ENCODE results near the gene PDX1.

The PDX1 gene

DNA sequence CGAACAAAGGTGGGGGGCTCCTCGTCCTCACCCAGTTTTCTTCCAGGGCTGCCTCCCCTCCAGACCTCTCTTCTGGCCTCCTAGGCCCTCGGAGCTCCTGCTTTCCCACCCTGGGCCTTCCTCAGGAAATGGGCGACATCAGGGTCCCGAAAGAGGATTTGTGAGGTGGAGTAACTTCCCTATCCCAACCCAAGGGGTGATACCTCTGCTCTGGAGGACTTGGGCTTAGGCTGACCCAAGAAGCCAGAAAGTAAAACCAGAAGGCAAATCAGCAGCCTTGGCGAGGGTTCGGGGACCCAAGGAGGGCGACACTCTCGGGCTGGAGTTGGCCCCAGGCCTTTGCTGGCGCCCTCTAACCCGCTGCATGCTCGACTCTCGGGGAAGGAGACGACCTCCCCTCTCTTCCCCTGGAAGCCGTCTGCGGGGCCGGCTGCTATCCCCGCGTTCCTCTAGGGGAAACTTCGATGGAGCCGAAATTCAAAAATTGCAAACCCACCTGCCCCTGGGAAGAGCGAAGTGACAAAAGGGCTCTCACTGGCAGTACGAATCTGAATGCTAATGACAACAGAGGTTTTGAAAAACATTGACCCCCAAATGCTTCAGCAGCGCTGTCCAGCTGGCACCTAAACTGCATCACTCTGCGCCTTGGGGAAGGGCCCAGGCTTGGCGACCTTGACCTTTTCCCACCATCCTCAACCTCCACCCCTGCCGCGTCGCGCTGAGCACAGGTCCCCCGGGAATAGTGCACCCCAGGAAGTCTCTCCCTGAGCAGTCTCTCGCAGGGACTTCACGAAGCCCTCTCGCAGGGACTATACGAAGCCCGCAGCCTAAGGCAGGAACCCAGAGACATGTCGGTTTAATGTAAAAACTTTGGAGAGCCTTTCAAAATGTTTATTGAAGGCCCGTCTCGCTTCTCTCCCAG, 2.4 kb downstream of the PDX1 start:
- in situ Hi-C loops (cut with HindIII; ENCODE audit: low sequenced_read_pairs) = no loop called here

DNA sequence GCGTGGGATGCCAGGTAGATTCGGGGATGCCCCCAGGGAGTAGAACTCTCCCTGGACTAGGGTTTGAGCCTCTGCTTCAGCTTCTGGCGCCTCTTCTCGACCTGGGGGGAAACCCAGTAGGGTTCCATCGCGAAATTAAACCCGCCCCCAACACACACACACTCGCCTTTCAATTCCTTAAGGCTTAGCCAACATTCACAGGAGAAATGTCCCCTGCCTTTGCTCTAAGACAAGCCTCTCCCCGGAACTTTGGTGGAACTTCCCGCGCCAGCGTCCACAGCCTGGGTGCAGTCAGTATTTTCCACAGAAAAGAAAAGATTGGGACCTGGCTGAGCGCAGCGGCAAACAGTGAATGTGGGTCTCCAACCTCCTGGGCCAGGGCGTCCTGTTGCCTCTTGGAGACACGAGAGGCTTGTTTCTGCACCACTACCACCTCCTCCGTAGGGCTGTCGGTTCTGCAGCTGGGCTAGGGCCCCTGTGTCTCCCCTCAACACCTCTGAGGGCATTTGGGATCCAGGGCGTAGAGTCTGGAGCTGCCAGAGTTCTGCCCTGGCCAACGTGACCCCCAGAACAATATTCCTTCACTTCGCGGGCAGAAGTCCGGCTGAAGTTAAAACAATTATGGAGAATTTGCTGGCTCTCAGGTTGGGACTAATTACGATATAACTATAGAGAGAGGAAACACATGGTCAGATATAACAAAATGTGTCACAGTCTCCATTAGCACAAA, 3.2 kb downstream of the PDX1 start:
- in situ Hi-C loops (cut with HindIII; ENCODE audit: low sequenced_read_pairs) = no loop called here

DNA sequence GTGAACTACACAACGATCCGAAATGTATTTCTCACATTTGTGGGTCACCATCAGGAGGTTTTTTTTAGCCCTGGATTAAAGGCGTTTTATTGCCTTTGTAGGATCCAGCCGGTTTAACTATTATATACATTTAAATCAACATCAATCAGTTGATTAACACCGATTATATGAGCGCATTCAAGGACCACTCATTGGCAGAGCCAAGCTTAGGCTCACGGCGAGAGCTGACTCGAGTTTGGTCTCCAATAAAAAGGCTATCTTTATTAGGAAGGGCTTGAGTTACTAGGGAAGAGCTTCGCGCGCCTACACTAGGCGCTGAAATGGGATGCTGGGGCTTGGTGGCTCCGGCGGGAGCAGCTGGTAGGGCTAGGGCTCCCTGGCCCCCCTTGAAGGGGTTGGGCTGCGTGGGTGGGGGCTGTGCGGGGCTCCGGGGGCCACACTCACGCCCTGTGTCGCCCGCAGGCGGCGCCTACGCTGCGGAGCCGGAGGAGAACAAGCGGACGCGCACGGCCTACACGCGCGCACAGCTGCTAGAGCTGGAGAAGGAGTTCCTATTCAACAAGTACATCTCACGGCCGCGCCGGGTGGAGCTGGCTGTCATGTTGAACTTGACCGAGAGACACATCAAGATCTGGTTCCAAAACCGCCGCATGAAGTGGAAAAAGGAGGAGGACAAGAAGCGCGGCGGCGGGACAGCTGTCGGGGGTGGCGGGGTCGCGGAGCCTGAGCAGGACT, 4.2 kb downstream of the PDX1 start:
- in situ Hi-C loops (cut with HindIII; ENCODE audit: low sequenced_read_pairs) = no loop called here

GRCh38 chr13:27924529-27925141, 4.8 kb downstream of the PDX1 start:
- in situ Hi-C loops (cut with HindIII; ENCODE audit: low sequenced_read_pairs) = no loop called here

- in situ Hi-C loops (cut with HindIII; ENCODE audit: low sequenced_read_pairs) = no loop called here
Observed at GRCh38 chr13:27925220-27925991, 5.6 kb downstream of the PDX1 start.

DNA sequence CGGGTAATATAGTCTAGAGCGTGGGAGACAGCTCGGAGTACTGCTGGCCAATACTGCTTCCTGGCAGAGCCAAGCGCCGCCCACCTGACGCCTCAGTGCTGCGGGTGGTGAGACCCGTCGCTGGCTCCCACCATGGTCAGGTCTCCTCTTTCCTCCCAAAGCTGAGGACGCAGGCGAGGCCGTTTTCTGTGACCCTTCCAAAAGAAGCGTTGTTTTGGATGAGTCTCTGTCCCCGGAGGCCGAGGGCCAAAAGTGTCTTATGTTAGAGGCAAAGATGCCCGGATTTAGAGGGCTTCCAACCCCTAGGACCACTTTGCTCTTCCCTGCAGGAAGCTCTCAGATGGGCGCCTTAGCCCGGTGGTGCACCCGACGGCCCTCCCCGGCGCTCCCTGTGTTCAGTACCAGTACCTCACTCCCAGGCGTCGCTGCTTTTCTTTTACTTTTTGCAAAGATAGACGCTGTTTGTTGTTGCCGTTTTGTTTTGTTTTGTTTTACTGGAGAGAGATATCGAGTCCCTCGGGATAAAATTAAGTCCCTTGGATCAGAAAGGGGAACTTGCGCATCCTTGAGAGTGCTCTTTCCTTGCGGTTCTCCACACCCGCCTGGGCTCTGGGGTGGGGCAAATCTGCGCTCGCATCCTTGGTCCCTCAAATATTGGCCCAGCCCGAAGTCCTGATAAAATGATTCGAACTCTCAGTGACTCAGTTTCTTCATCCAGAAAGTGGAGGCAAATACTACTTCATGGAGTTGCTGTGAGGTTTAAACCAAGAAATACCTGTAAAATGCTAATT, 7.0 kb downstream of the PDX1 start:
- in situ Hi-C loops (cut with HindIII; ENCODE audit: low sequenced_read_pairs) = no loop called here

- in situ Hi-C loops (cut with HindIII; ENCODE audit: low sequenced_read_pairs) = no loop called here
Observed at GRCh38 chr13:27927444-27928352, 7.9 kb downstream of the PDX1 start.

GRCh38 chr13:27928353-27928804, 8.6 kb downstream of the PDX1 start:
- in situ Hi-C loops (cut with HindIII; ENCODE audit: low sequenced_read_pairs) = no loop called here

DNA sequence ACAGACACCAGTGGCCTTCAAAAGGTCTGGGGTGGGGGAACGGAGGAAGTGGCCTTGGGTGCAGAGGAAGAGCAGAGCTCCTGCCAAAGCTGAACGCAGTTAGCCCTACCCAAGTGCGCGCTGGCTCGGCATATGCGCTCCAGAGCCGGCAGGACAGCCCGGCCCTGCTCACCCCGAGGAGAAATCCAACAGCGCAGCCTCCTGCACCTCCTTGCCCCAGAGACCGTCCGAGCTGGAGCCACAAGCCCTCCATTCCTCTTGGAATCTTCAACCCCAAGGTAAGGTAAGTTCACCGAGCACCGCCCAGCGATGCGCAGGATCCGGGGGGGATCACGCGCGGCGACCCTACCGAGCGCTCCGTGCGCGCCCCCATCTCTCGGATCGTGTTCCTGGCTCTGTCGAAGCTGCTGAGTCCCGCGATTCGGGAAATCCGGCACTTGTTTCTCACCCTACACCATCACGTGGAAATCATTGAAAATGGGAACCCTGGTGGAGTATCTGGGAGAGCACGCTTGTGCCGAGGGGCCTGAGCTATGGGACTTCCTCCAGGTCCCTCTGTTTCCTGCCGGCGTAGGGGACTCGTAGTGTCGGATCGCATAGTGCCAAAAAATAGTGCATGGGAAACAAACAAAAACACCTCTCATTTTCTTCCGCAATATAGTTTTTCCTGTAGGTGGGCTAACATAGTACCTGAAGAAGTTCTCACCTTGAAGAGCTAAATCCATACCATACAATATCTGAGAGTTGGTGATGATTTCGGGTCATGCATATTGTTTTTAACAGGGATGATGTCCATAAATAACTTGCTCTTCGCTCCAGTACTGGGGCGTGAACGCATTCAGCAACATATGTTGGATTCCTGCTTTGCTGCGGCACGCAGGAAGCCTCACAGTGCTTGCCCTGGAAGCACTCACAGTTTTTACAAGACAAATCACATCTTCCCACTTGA, 9.3 kb downstream of the PDX1 start:
- in situ Hi-C loops (cut with HindIII; ENCODE audit: low sequenced_read_pairs) = no loop called here

DNA sequence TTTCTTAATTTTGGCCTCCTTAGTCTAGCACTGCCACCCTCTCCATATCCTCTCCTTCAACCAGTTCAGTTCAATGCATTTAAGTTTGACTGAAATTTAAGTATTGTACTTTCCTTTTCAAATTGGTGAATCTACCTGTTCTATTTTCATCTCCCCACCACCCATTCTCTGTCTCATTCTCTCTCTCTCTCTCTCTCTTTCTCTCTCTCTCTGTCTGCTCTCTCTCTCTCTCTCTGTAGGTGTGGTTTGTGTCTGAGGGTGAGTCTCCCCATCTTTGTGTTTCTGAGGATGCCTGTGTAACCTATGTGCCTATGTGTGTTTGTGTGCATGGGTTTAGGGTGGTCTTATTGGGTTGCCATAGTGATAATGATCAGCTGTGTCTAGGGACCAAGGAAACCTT, 10.1 kb downstream of the PDX1 start:
- in situ Hi-C loops (cut with HindIII; ENCODE audit: low sequenced_read_pairs) = no loop called here

- in situ Hi-C loops (cut with HindIII; ENCODE audit: low sequenced_read_pairs) = no loop called here
Observed at GRCh38 chr13:27933118-27933517, 13.3 kb downstream of the PDX1 start.

GRCh38 chr13:27933580-27934328, 14.0 kb downstream of the PDX1 start:
- in situ Hi-C loops (cut with HindIII; ENCODE audit: low sequenced_read_pairs) = no loop called here

- in situ Hi-C loops (cut with HindIII; ENCODE audit: low sequenced_read_pairs) = no loop called here
Observed at GRCh38 chr13:27942972-27943371, 23.2 kb downstream of the PDX1 start.

DNA sequence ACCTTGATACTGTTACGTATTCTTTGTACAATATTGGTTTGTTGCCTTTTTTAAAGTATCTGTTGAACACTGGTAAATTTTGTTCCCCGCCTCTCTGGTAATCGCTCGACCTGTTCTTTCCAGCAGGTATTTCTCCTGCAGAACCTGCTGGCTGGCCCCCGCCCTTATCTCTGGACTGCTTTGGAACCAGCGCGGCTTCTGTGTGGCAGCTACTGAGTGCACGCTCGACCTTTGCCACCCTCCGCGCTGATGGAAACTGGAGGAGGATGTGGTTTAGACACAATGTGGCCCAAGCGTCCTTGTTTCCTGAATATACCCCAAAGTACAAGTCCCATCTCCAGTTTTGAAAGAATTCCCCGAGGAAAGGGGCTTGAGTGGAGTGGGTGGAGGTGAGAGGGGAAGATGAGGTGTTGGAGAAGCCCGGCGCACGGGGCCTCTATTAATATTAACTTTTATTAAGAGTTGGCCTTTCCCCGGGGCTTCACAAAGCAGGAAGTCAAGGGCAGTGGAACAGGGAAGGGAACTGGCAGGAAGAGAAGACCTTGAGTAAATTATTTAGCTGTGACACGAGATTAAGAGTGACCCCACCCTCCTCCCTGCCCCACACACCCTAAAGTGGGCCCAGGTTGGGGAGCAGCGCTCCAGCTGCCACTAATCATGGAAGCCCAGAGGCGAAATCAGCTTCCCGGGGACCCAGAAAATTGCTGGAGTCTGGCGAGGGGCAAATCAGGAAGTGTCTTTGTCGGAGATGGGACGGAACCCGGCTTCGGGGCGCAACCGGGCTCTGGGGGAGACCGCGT, 33.3 kb downstream of the PDX1 start:
- in situ Hi-C loops (cut with HindIII; ENCODE audit: low sequenced_read_pairs) = loop anchor here (25.0 kb wide), 2 partner anchors 116 to 541 kb away; partner anchors contain the start of gene GTF3A

DNA sequence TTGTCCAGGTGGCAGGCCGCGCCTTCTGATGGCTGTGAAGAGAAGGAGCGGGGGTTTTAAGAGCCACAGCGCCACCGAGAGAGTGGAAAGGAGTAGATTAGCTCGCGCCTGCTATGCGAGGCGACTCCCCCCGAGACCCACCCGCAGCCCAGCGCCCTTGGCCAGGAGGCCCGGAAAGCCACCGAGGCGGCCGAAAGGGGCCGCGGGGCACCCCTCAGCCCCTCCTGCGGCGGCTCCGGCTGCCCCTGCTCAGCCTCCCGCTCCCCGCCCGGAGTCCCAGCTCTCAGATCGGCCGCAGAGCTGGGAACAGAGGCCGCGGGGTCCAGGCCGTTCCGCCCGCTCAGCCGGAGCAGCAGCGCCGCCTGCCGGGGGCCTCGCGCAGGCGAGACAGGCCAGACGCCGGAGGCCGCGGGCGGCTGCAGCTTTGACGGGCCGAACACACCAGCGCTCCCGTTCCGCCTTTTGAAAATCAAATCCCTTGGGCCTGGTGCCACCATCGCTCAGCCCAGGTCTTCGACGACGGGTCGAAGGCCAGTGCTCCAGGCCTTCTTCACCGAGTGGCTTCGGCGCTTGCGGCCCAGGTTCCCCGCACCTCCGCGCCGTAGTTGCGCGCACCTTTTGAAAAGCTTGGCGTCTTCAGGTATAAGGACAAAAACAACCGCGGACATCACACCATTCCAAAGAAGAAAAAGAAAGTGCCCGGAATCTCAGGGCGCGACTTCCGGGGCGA, 34.0 kb downstream of the PDX1 start:
- in situ Hi-C loops (cut with HindIII; ENCODE audit: low sequenced_read_pairs) = loop anchor here (25.0 kb wide), 2 partner anchors 117 to 542 kb away; partner anchors contain the start of gene GTF3A
